NCI-H1092 (cell line): ENCODE measurements around the gene CCBE1.

Source experiments
- DNase-seq: peaks from one replicate; lab custom pipeline; 2025; lab: John Stamatoyannopoulos, UW

Gene CCBE1

GRCh38 chr18:59492756-59493421 lies 204.3 kb downstream of the CCBE1 start:
- DNase-seq: no peak

DNA sequence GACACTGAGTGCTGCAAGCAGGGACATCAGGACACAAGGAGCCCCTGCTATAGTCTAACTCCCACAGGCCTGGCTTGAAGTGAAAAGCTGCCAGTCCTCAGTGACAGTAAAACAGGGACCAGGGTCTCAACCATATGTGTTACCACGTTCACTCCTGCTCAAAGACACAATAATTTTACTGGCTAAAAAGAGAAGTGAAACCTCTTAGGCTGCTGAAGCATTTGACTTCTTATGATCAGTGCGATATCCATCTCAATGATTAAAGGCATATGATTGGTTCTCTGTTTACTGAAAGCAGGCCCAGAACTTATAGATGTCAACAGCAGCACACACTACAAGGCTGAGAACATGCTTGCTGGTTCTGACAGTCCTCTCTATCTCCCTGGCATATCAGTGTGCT lies 208.3 kb downstream of the CCBE1 start:
- no peak for DNase-seq

- no peak for DNase-seq
Measured at GRCh38 chr18:59485382-59485781, 211.8 kb downstream of the CCBE1 start.

DNA sequence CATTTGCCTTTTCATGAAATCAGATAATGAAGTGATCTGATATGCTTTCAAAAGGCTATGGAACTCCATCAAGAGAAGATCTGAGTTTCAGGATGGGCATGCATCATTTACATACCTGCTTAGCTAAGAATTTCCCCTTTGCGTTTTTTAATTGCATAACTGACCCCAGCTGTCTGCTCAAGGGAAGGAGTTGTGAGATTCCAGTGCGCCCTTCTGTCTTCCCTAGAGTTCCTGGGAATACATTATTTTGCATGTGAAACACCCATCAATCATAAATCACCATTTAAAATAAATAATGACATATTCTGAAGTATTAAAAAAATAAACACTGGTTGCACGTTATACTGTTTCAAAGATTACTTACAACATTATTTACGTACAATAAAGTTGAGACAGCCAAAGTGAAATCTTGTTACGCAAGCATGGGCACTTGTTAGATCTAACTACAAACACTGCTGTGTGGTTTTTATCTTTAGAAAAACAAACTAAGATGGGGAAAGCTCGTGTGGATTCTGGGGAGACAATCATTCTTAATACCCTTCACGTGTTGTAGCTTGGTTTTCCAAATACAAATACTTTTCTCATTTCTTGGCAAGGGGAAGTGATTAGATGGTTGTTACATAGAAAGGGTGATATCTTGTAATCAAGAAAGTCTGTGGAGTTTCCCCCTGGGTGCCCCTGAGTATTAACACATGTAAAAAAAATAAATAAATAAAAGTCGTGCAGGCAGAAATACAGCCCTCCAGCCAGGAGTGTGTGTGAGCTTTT lies 212.5 kb downstream of the CCBE1 start:
- no peak for DNase-seq

- DNase-seq: no peak
Measured at GRCh38 chr18:59484131-59484530, 213.1 kb downstream of the CCBE1 start.

DNA sequence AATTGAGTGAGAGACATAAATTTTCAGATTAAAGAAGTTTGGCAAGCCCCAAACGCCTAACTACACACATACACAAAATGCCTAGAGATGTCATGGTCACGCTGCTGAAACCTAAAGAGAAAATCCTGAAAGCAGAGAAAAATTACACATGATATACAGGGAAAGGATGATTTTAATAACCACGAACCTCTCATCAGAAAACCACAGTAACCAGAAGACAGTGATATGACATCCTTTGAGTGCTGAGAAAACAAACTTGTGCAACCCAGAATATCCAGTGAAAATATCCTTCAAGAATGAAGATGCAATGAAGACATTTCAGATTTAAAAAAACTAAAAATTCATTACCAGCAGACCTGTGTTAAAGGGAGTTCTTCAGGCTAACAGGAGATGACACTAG lies 215.8 kb downstream of the CCBE1 start:
- DNase-seq: no peak

GRCh38 chr18:59479776-59480175 lies 217.4 kb downstream of the CCBE1 start:
- no peak for DNase-seq

DNA sequence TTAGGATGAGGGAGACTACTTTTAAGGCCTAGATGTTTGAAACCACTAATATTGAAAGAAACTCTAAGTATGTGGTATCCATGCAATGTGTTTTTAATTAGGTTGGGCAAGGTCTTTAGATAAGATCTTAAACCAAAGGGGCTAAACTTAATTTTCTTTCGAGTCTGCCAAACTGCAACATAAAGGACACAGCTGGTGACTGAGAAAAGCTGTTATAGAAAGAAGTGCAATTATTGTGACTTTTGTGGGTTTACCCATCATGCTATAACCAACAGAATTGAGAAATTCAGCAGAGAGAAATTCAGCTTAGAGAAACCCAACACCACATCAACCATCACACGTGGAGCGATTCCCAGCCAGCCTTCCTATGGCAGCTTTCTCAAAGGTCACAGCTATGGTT lies 218.6 kb downstream of the CCBE1 start:
- no peak for DNase-seq

GRCh38 chr18:59477849-59478248 lies 219.4 kb downstream of the CCBE1 start:
- DNase-seq: no peak

DNA sequence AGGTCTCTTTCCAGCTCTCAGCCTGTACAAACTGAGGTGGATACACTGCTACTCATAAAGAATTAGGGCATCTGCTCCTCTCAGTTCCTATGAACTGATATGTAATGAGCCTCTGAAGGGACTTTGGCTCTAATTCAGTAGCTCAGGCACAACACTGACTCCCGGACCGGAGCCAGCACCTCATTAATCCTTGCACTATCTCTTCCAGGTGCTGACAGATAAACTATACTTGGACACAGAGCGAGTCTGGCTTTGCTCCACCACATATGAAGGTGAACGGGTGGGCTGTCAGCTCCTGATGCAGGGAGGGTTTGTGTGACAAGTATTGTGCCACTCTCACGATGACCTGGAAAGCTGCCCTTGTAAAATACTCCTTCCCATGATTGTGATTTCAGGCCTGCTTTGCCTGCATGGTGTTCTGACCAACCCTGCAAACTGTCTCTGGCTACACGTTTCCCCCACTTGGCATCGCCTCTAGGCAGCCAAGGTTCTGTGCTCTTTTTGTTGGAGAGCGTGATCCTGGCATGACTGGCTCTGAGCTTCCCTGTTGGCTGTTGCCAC lies 226.6 kb downstream of the CCBE1 start:
- peak; percentile 14 for DNase-seq

DNA sequence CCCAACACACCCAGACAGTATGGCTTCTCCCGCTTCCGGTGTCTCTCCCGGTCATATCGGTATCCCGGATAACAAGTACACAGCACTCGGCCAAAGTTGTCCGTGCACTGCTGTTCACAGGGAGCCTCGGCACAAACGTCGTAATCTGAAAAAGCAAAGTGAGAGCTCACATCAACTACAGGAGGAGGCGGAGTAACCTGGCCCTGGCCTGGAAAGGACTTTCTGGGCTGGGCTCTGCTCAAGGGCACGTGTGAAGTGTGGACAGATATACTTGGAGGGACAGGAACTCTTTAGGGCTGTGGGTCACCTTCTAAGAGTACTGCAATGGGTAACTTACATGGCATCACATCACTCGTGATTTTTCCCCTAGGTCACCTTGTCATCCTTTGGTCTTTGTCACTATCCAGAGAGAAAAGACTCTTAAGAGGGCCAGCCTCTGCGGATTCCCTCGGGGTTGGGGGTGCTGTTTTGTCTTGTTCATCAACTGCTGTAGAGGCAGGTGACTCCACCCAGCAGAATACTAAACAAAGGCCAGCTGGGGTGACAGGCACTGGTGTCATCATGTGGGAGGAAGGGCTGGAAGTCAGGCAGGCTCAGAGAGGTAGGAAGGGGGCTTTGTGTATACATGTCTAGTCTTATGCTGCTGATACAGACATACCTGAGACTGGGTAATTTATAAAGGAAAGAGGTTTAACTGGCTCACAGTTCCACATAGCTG lies 227.6 kb downstream of the CCBE1 start:
- no peak for DNase-seq

- DNase-seq: no peak
Measured at GRCh38 chr18:59468821-59469220, 228.4 kb downstream of the CCBE1 start.

GRCh38 chr18:59467497-59467896 lies 229.7 kb downstream of the CCBE1 start:
- no peak for DNase-seq

- DNase-seq: no peak
Measured at GRCh38 chr18:59466980-59467379, 230.2 kb downstream of the CCBE1 start.

GRCh38 chr18:59464486-59464885 lies 232.7 kb downstream of the CCBE1 start:
- DNase-seq: no peak

DNA sequence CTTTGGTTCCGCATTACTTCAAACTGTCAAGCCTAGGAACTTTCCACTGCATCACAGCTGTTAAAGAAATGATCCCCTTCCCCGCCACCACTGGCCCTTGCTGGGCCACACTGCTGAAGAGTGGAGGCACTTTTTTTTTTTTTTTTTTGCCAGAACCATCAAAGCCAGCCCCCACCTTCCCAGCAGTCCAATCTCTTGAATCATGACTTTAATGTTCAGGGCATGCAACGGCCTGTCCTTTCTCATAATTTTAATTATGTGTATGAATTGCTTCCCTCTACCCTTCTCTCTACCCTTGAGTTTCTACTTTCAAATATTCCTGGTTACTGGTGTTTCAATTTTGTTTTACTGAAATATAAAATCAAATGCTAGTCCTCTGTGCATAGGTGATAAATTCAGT lies 236.1 kb downstream of the CCBE1 start:
- DNase-seq: no peak

- no peak for DNase-seq
Measured at GRCh38 chr18:59460072-59460420, 237.2 kb downstream of the CCBE1 start.

- no peak for DNase-seq
Measured at GRCh38 chr18:59459369-59460071, 237.7 kb downstream of the CCBE1 start.

DNA sequence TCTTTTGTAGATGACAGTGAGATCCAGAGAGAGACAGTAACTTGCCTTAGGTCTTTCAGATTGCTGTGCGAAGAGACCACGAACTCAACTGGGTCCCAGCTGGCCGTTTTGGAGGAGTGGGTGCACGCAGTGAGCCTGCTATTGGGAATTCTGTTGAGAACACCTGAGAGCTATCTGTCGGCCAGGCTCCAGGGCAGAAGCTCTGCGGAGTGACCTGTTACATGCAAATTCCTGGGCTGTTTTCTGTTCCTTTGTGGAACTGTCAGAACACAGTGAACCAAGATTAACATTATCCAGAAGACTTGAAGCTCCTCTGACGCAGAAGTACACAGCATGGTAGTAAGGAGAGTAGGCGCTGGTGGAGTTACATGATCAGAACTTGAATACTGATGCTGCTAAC lies 238.6 kb downstream of the CCBE1 start:
- DNase-seq: no peak

DNA sequence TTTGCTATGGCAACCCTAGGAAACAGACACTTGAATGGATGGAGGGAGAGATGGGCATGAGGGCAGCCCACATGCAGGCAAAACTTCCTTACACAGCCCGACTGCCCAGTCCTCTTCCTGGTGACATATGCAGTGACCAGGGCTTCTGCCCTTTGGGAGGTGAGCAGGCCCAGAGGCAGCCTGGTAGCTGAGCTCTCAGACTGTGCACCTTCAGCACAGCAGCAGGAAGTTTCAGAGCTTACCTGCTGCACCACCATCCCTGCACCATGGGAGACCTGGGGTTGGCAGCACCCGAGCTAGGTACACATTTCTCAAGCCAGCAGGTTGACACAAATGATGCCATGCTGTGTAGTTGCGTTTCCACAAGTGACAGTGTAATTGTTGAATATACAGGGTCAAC lies 240.6 kb downstream of the CCBE1 start:
- DNase-seq: no peak

- no peak for DNase-seq
Measured at GRCh38 chr18:59455728-59456276, 241.4 kb downstream of the CCBE1 start.
